NOMO-1 treated with DMSO at 0.1 percent for 48 hours (cell line): ENCODE data around the gene EIF3A.

Experiments
- DNase-seq: peaks from one replicate; lab custom pipeline; 2025; ENCODE audit not compliant: unreplicated experiment; lab: John Stamatoyannopoulos, UW

The EIF3A gene

GRCh38 chr10:119006451-119007210 is 74.0 kb downstream of the EIF3A start:
- DNase-seq = no peak

DNA sequence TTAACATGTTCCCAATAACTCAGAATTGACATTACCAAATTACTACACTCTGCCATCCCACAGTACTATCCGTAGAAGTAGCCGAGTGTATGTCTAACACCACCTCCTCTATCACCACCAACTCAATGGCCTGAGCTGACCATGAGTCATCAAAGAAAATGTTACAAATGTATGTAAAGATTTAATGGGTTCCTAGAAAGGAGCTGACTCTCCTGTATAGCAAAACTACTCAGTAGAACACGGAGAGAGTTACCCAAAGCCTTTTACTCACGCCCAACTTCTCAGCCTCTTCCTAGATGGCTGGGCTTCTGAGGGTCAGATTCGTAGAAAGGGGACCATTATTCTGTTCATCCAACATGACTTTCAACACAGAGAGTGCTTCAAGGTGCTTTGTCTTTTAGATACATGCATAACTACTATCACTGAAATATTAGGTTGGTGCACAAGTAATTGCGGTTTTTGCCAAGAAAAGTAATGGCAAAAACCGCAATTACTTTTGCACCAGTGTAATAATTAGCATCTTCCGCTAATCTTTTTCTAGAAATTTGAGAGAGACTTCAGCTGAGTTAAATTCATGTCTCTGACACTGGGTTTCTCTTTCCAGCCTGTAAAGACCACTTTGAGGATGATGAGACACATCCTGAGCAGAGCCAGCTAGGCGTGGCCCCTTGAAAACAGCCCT is 75.1 kb downstream of the EIF3A start:
- no peak for DNase-seq

DNA sequence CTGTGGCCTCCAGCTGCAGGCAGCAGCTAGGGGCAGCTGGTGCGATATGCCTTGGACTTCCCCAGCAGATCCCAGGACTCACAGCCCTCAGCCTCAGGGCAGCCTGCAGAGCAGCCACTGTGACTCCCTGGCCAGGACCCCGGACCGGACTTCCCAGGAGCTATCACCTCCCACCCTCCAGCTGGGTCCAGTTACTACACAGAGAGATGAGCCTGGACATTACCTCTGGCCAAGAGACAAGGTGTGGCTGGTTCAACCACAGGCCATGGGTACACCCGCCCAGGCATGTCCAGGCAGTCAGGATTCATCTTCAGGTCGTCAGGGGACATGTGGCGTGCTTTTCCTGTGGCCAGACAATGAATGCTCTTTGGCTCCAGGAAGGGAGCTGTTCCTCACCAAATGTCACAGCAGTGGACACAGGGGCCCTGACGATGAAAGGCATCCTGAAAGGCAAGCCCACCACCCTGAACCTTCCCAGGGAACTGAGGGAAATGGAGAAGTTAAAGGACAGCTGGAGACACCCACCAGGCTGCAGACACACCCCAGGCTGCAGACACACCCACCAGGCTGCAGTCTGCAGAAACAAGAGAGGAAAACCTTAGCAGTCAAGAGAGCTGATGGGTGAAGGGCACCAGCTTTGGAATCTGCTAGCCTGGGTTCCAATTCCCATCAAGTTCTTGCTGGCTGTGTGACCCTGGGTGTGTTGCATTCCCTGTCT is 76.9 kb downstream of the EIF3A start:
- DNase-seq = no peak

- DNase-seq = no peak
Measured at GRCh38 chr10:119001717-119002500, 78.7 kb downstream of the EIF3A start.

GRCh38 chr10:118998183-118998582 is 82.4 kb downstream of the EIF3A start:
- no peak for DNase-seq

- no peak for DNase-seq
Measured at GRCh38 chr10:118997379-118997778, 83.2 kb downstream of the EIF3A start.

DNA sequence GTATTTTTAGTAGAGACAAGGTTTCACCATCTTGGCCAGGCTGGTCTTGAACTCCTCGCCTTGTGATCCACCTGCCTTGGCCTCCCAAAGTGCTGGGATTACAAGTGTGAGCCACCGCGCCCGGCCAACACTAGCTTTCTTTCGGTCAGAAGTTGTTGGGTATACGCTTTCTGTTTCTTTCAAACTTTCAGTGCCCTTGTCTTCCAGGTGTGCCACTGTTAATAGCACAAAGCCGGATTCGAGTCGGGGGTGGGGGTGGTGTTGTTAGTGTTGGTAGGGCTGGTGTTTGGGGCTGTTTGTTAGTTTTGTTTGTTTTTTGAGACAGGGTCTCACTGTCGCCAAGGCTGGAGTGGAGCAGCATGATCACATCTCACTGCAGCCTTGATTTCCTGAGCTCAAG is 84.9 kb downstream of the EIF3A start:
- DNase-seq = no peak

DNA sequence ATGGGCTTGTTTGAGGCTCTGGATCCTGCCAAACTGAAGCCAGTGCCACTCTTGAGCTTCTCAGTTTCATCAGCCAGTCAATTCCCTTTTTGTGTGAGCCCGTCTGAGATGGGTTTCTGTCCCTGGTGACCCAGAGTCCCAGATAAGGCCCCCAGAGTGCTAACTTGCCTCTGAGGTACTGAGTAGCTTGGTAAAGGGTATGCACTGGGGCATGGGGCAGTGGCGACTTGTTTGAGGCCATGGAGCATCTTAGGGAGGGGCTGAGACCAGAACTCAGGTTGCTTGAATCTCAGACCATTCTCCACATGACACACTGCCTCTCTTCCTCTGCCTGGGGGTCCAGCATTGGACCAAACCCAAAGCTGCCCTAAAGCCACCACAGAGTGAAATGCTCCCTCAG is 86.3 kb downstream of the EIF3A start:
- no peak for DNase-seq

GRCh38 chr10:118993214-118993613 is 87.4 kb downstream of the EIF3A start:
- no peak for DNase-seq

GRCh38 chr10:118992496-118992895 is 88.1 kb downstream of the EIF3A start:
- DNase-seq = no peak

- DNase-seq = no peak
Measured at GRCh38 chr10:118990326-118990725, 90.3 kb downstream of the EIF3A start.

DNA sequence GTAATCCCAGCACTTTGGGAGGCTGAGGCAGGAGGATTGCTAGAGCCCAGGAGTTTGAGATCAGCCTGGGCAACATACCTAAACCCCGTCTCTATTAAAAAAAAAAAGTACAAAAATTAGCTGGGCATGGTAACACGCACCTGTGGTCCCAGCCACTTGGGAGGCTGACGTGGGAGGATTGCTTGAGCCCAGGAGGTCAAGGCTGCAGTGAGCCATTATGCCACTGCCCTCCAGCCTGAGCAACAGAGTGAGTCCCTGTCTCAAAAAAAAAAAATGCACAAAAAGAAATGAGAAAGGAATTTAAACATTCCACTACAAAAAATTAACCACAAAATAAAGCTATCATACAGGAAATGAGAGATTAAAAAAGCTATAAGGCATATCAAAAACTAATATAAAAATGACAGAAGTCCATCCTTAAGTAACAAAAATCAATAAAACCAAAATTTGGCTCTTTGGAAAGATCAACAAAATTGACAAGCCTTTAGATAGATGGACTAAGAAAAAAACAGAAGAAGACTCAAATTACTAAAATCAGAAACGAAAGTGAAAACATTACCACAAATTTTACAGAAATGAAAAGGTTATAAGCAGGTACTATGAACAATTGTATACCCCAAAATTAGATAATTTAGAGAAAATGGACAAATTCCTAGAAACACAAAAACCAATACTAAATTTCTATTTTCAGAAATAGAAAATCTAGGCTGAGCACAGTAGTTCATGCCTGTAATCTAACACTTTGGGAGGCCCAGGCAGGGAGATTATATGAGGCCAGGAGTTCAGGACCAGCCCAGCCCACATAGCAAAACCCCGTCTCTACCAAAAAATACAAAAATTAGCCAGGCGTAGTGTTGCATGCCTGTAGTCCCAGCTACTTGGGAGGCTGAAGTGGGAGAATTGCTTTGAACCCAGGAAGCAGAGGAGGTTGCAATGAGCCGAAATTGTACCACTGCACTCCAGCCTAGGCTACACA is 93.5 kb downstream of the EIF3A start:
- DNase-seq = no peak

DNA sequence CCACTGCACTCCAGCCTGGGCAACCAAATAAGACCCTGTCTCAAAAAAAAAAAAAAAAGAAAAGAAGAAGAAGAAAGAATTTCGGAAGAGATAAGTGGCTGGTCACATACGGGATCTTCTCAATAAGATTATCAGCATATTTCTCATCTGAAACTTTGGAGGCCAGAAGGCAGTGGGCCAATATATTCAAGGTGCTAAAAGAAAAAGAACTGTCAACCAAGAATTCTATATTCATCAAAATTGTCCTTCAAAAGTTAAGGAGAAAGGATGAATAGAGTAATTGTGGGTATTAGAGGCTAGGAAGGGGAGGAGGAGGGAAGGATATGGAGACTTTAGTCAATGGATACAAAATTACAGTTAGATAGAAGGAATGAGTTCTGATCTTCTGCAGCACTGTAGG is 95.0 kb downstream of the EIF3A start:
- no peak for DNase-seq
